Adipose tissue (tissue), 3 donors: ENCODE data around the gene ASB1. TPM values are rescaled to one million over a fixed set of nuclear protein-coding genes. Genes with fewer than 3 reads are reported as not detected.
"Not testable (repeated sequence)": the region's sequence is repeated elsewhere in the genome, so short reads cannot be mapped to it uniquely, and the experiment has no call there.

Source experiments
- H3K27ac ChIP-seq: one replicate; pipeline ENCODE4 v1.5.1; 2013; ENCODE audit warnings: low read depth, low read length
- WGBS, 3 donors: extraction: QIAGEN DNeasy Blood & Tissue Kit; methylation state at CpG; one replicate each; pipeline ENCODE4 v1.1.7; 2013; 5-methylcytosine and 5-hydroxymethylcytosine counted together
- polyA plus RNA-seq, 3 donors: library from polyadenylated mRNA; stranded (reverse); fragments of 200-250 nt; gene quantifications; one replicate each; pipeline ENCODE4 v1.2.3, GENCODE V29; 2013
- donor health status: healthy with polysubstance abuse.
- donor health status: Bipolar disorder and iron deficiency.
- donor health status: healthy.

ASB1 gene
- polyA plus RNA-seq, 3 donors, result 7.1 to 17.7 (median 17.7) TPM

DNA sequence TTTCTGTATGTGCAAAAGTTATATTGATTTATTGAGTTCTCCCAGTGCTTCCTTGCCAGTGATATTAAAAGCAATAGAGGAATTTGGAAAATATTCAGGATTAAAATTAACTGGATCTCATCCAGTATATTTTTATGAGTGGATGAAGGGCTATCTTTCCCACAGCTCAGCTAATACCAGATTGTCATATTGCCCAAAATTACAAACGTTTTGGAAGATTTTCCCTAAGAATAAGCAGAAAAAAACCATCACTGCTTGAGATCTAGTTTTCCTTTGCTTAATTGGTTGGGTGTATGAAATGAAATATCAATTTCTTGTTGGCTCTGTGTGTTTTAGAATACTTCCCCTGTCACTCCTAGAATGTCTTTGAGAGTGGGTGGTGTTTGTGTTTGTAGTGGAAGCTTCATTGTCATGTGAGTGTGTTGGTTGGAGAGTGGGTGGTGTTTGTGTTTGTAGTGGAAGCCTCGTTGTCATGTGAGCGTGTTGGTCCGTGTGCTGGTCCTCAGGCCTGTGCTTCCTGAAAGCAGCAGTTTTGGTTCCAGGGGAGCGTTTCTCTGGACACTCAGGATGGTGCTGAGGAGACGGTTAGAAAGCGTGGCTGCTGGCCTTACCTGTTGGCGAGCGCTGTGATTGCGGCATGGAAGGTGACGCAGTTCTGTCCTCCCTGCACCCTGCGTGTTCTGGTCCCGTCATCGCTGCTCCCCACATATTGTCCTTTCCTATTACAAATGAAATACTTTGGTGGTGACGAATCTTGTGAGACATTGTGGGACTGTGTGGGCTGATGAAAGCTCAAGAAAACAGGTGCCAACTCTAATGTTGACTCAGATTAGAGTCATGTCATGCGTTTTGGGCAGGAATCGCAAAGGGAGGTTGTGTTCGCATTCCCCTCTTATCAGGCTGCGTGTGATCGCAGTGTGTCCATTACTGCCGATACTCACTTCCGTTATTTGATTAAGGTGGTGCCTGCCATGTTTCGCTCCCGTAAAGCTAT, 12.4 kb downstream of the ASB1 start:
- peak overlapping the region; percentile 35 for H3K27ac ChIP-seq
- WGBS, 3 donors, result 64 to 72% (median 67%) methylated on average over 24 of the region's 24 CpGs

GRCh38 chr2:238439917-238440316, 13.2 kb downstream of the ASB1 start:
- H3K27ac ChIP-seq, result no peak overlapping the region
- WGBS, 3 donors, result 79 to 91% (median 81%) methylated on average over 2 of the region's 2 CpGs

DNA sequence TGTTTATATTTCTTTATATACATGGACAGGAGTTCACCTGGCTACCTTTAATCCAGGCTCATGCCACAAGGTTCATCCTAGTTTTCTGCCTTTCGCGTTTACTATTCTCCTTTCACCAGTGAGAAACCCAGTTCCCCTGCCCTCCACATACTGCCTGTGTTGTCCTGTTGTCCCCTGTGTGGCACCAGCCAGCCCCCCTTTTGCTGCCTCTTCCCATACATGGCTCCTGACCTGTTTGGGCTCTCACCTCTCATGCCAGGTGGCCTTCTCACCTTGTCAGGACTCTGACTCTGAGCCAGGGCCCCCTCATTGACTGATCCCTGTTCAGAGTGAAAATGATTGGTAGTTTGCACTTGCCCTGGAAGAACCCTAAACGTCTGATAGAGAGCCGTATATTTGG, 13.6 kb downstream of the ASB1 start:
- WGBS, 3 donors, result 77 to 90% (median 89%) methylated on average over 4 of the region's 4 CpGs

DNA sequence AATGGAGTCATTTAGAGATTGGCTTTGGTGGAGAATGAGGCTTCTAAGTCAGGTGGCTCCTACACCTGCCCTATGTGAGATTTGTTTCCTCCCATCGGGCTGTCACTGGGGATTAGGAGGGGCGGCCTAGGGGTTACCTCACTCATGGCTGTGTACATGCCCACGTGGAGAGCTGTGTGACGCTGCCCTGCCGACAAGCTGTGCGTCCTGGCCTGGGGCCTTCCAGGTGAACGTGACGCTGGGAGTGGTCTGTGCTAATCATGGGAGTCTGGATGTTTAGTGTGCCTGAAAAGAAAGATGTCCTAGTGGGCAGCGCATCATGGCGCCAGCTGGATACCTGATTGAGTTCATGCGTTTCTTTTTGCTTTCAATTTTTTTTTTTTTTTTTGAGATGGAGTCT, 14.0 kb downstream of the ASB1 start:
- no peak overlapping the region for H3K27ac ChIP-seq
- 96 to 98% (median 96%) methylated on average over 11 of the region's 11 CpGs for WGBS, 3 donors

More for the DNA sequence above, 13.6 kb downstream of the ASB1 start:
- no peak overlapping the region for H3K27ac ChIP-seq

DNA sequence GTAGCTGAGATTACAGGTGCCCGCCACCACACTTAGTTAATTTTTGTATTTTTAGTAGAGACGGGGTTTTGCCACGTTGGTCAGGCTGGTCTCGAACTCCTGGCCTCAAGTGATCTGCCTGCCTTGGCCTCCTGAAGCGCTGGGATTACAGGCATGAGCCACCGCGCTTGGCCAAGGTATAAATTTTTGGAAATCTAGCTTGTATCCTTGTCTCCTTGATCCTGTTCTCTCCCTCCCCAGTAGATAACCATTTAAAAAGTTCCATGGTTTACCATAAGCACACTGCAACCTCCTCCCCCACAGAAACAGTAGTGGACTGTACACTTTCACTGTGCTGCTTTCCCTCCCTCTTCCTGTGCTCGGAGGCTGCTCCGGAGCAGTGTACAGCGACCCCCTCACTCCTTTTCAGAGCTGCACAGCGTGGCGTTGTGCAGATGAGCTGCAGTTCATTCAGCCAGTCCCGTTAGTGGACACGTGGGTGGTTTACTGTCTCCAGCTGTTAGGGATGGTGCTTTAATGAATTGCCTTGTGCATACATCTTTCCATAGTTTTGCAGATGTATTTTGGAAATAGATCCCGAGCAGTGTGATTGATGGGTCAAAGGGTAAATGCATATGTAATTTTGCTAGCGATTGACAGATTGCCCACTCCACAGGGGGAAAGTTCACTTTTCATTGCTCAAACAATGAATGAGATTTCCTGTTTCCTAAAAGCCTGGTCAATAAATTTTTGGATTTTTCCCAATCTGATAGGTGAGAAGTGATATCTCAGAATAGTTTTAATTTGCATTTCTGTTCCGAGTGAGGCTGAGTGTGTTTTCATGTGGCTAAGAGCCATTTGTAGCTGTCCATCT, 14.8 kb downstream of the ASB1 start:
- 68 to 71% (median 69%) methylated on average over 17 of the region's 17 CpGs for WGBS, 3 donors
- no peak overlapping the region for H3K27ac ChIP-seq

DNA sequence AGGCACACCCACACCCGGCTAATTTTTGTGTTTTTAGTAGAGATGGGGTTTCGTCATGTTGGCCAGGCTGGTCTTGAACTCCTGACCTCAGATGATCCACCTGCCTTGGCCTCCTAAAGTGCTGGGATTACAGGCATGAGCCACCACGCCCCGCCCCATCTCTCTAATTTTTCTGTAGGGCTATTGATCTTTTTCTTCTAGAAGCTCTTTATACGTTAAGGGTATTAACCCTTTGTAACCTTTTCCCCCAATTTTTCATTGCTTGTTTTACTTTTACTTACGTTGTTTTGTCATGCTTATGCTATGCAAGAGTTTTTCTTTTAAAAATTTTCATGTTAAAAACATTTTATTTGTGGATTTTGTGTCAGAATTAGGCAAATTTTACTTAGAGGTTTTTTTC, 15.5 kb downstream of the ASB1 start:
- 75 to 84% (median 78%) methylated on average over 6 of the region's 6 CpGs for whole genome bisulfite sequencing, 3 donors
- not testable (repeated sequence) for H3K27ac ChIP-seq

DNA sequence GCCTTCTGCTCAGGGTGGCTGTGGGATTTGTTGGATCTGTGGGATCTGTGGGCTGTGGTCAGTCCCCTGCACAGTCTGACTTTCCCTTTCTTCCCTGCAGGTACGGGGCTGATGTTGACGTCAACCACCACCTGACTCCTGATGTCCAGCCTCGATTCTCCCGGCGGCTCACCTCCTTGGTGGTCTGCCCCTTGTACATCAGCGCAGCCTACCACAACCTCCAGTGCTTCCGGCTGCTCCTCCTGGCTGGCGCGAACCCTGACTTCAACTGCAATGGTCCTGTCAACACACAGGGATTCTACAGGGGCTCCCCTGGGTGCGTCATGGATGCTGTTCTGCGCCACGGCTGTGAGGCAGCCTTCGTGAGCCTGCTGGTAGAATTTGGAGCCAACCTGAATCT, 17.5 kb downstream of the ASB1 start:
- 96 to 99% (median 98%) methylated on average over 13 of the region's 13 CpGs for WGBS, 3 donors
- no peak overlapping the region for H3K27ac ChIP-seq

DNA sequence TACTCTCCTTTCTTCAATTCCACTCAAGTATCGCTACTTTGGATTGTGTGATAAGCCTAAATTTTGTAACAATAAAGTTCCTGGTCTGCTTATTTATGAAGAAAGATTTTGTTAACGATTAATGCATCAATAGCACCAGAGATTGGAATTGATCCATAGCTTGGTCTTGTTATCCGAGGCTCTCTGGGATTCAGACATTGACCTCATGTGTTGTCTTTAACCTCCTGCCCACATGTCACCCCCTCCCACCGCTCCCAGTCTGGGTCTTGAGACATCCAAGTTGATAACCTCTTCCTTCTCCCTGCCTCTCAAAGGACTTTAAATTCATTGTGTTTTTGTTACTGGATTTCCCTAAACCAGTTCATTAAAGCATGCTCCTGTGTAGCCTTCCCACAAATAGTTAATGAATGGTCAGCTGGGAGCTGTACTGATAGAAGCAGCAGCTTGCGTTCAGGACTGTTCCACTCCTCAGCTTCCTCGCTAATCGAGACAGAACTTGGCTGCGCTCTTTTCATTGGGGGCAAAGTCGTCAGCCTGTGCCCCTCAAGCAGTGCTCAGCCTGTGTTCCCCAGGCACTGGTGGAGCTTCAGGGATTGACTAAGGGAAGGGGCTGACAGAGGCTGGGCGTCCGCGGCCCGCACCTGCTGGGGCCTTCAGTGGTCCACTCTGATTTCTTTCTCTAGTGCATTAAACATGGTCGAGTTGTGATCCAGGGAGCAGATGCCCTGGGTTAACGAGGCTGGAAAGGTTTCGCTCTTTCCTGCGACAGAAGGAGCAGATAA, 18.9 kb downstream of the ASB1 start:
- 85 to 92% (median 91%) methylated on average over 17 of the region's 17 CpGs for WGBS, 3 donors
- H3K27ac ChIP-seq, result no peak overlapping the region

DNA sequence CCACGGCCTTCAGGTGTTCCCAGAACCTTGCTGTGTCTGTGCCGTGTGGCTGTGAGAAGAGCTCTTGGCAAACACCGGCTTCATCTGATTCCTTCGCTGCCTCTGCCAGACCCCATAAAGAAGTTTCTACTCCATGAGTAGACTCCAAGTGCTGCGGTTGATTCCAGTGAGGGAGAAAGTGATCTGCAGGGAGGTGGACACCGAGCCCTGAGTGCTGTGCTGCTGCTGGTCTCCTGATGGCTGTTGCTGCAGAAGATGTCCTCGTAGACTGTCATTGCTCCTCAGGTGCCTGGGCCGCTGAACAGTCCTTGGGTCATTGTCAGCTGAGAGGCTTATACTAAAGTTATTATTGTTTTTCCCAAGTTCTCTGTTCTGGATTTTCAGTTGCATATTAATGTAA, 19.6 kb downstream of the ASB1 start:
- WGBS, 3 donors, result 95 to 97% (median 95%) methylated on average over 8 of the region's 8 CpGs
- no peak overlapping the region for H3K27ac ChIP-seq

DNA sequence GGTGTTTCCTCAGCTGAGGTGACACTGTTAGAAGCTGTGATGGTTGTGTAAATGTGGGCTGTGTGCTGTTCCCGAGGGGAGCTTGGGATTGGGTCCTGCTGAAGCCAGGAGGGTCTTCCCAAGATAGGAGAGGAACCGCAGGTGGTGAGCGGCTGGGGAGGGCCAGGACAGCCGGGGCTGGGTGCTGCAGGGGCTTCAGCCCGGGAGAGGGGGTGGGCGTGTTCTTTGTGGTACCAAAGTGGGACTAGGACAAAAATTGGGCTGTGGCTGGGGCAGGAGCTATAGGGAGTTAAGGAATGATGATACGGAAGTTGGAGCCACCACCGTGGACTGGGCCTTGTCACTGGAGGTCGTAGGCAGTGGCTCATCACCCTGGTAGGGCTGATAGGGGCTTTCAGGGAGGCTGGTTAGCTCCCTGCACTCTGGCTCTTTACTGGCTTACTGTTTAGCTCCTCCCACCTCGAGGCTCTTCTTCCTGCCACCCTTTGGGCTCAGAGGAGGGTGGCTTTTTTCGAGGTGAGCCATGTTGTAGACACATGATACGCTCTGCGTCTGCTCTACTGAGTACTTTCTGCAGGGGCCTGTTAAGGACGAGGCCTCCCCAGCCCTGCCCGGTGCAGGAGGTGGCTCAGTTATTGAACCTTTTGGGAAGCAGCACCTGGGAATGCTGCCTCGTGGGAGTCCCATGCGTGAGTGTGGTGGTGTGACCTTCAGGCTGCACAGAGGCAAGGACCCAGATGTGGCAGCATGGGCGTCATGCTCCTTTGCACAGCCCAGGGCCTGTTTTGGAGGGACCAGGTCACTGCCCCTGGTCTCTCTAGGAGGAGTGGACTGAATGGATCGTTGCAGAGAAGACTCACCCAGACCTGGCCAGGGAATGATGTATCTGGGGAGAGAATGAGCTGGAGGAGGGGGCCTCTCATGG, 21.6 kb downstream of the ASB1 start:
- H3K27ac ChIP-seq, result no peak overlapping the region
- WGBS, 3 donors, result 85 to 89% (median 88%) methylated on average over 18 to 19 of the region's 19 CpGs

DNA sequence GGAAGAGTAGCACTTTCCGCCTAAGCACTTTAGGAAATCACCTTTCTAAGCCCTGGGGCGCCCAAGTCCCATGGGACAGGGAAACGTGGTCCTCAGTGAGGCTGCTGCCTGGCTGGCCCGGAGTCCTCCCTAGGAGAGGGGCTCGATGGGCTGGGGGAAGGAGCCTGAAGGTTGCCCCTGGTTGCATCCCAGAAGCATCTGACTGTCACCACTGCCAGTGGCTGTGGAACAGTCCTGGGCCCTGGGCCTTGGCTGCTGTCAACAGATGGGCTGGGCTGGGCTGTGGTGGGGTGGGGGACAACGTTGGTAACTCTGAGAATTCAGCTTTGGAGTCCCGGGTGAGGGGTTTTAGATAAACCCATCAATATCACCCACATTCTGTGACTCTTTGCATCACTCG, 22.5 kb downstream of the ASB1 start:
- H3K27ac ChIP-seq, result no peak overlapping the region
- 84 to 86% (median 84%) methylated on average over 8 of the region's 8 CpGs for WGBS, 3 donors

DNA sequence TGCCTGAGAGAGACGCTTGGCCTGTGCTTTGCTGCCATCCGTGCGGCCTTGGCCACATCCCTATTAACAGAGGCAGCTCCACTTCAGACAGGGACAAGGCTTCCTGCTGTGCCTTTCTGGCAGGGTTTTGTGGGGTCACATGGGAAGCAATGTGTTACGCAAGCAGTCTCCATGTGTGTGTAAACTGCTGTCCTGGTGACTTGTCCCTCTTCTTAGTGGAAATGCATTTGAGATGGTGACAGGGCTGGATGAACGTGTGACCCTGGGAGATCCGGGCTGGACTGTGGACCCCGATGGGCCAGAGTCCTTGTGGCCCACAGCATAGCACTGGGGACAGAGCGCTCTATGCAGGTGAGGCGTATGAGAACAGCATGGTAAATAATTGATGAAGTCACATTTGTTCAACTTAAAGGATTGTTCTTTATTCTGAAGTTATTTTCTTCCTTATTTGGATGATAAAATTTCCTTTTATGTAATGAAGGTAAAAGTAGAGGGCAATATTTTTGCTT, 23.2 kb downstream of the ASB1 start:
- WGBS, 3 donors, result 51 to 82% (median 61%) methylated on average over 9 of the region's 9 CpGs
- H3K27ac ChIP-seq, result no peak overlapping the region

GRCh38 chr2:238450440-238450861, 23.7 kb downstream of the ASB1 start:
- WGBS, 3 donors, result 80 to 97% (median 81%) methylated on average over 11 of the region's 11 CpGs
- no peak overlapping the region for H3K27ac ChIP-seq

DNA sequence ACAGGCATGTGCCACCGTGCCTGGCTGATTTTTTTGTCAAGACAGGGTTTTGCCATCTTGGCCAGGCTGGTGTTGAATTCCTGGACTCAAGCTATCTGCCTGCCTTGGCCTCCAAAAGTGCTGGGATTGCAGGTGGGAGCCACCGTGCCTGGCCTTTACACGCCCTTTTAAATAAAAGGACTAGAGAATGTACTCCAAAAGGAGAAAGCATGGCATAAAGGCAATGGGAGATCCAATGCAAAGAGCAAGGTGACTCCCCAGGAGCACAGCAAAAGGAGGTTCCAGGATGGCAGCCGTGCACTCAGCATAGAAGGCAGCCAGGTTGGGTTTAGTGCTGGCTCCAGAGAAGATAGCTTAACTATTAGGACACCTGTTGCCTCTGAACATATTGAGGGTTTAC, 27.1 kb downstream of the ASB1 start:
- no peak overlapping the region for H3K27ac ChIP-seq
- WGBS, 3 donors, result 95 to 99% (median 97%) methylated on average over 4 of the region's 4 CpGs

DNA sequence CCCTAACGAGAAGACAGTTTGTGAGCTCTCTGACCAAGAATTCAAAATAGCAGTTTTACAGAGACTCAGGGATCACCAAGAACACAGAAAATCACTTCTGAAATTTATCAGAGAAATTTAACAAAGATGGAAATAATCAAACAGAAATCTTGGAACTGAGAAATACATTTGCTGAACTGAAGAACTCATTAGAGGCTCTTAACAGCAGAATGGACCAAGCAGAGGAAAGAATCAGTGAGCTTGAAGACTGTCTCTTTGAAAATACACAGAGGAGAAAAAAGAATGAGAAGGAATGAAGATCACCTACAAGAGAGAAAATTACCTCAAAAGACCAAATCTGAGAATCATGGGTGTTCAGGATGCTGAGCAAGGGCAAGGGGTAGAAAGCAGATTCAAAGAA, 29.7 kb downstream of the ASB1 start:
- 88 to 100% (median 95%) methylated on average over 1 of the region's 1 CpG for WGBS, 3 donors
- H3K27ac ChIP-seq, result no peak overlapping the region

GRCh38 chr2:238456970-238457926, 30.5 kb downstream of the ASB1 start:
- no peak overlapping the region for H3K27ac ChIP-seq
- WGBS, 3 donors, result 87 to 91% (median 89%) methylated on average over 10 of the region's 10 CpGs
